Embryonic facial prominence (tissue), 1 donor: ENCODE results near the gene PPP1R10.
"Not testable (repeated sequence)": the region's sequence is repeated elsewhere in the genome, so short reads cannot be mapped to it uniquely, and the experiment has no call there.

Experiments used
- DNase-seq: peaks from one replicate; pipeline ENCODE4 v3.0.0-alpha.2; 2016; ENCODE audit errors: extremely low spot score

The PPP1R10 gene

DNA sequence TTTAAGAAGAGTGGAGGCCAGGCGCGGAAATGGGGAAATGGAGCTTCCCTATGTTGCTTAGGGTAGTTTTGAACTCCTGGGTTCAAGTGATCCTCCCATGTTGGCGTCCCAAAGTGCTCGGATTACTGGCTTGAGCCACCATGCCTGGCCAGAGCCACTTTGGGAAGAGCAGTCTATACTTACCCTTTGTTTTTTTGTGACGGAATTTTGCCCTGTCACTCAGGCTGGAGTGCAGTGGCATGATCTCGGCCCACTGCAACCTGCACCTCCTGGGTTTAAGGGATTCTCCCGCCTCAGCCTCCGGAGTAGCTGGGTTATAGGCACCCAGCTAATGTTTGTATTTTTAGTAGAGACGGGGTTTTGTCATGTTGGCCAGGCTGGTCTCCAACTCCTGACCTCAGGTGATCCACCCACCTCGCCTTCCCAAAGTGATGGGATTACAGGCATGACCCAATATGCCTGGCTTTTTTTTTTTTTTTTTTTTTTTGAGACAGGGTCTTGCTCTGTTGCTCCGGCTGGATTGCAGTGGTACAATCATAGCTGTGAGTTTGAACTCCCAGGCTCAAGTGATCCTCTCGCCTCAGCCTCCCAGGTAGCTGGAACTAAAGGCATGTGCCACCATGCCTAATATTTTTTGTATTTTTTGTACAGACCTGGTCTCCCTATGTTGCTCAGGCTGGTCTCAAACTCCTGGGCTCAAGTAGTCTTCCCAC, 18.0 kb downstream of the PPP1R10 start:
- DNase-seq, result no peak

DNA sequence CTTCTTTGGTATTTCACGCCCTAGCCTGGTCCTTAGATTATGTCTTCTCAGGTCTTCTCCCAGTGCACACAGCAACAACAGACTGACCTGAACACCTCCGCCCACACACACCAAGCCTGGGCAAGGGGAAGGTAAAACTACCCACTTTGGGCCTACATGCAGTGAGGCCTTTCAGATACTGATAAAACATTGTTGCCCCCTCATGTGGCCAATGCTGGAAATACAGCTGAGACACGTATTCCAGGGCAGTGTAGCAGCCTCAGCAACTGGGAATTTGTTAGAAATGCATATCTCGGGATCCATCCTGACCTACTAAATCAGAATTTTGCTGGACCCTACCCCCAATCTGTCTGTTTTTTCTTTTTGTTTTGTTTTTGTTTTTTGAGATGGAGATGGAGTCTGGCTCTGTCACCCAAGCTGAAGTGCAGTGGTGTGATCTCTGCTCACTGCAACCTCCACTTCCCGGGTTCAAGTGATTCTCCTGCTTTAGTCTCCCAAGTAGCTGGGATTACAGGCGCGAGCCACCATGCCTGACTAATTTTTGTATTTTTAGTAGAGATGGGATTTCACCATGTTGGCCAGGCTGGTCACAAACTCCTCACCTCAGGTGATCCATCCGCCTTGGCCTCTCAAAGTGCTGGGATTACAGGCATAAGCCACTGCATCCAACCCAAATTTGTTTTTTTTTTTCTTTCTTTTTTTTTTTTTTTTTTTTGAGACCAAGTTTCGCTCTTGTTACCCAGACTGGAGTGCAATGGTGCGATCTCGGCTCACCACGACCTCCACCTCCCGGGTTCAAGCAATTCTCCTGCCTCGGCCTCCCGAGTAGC, 19.5 kb downstream of the PPP1R10 start:
- not testable (repeated sequence) for DNase-seq

DNA sequence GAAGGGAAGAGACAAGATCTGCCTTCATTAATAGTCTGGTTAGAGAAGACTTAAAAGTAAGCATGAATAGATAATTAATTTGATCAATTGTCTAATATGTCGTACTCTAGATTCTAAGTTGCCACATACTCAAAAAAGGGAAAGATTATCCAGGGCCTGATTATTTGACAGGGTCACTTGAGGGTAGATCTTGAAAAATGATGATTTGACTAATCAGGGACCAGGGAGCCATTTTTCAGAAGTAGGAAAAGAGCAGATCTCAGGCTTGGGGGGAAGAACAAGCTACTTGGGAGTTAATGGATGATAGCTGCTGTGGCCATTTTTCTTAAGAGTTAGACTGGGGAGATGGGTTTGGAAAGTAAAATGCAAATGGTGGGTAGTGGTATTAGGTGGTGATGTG, 24.8 kb downstream of the PPP1R10 start:
- DNase-seq, result no peak

DNA sequence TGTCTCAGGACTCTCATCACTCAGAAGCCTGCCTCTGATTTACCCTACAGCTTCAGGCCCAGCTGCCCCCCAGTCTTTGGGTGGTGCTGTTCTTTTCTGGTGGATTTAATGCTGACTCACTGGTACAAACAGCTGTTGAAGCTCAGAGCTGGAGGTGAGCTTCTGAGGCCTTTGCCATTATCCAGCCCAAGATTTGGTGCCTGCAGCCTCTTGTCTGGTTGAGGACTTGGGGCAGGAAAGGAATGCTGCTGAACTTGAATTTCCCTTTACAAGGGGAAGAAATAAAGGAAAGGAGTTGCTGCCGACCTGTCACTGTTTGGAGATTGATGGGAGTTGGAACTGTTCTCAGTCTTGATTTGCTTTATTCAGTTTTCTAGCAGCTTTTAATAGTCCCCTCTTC, 26.0 kb downstream of the PPP1R10 start:
- DNase-seq, result no peak

DNA sequence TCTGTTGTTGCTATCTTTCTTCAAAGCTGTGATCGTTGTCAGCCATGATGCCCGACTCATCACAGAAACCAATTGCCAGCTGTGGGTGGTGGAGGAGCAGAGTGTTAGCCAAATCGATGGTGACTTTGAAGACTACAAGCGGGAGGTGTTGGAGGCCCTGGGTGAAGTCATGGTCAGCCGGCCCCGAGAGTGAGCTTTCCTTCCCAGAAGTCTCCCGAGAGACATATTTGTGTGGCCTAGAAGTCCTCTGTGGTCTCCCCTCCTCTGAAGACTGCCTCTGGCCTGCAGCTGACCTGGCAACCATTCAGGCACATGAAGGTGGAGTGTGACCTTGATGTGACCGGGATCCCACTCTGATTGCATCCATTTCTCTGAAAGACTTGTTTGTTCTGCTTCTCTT, 26.5 kb downstream of the PPP1R10 start:
- DNase-seq, result no peak

DNA sequence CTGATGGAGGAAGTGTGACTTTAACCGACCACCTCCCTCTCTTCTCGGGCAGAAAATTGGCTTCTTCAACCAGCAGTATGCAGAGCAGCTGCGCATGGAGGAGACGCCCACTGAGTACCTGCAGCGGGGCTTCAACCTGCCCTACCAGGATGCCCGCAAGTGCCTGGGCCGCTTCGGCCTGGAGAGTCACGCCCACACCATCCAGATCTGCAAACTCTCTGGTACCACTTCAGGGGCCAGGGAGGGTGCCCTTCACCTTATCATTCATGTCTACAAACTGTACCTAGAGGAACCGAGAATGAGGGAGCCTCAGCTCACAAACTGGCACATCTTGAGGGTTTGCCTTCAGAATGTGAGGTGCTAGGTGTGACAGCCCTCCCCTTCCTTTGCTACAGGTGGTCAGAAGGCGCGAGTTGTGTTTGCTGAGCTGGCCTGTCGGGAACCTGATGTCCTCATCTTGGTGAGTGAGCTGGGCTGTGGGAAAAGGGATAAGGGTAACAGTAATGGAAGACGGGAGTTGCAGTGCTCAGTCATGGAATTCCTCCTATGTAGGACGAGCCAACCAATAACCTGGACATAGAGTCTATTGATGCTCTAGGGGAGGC, 27.2 kb downstream of the PPP1R10 start:
- no peak for DNase-seq

DNA sequence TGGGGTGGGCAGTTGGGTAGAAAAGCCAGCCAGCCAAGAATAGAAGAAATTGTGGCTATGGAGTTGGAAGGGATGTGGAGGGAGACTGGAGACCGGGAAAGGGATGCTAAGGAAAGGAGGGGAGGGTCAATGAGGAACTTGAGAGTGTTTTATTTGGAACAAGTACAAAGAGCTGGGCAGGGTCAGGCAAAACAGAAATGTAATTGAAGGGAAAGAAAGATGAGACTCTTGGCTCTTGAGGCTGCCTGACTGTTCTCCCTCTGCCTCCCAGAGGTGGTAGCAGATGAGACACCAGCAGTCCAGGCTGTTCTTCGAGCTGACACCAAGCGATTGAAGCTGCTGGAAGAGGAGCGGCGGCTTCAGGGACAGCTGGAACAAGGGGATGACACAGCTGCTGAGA, 33.1 kb downstream of the PPP1R10 start:
- DNase-seq, result no peak

DNA sequence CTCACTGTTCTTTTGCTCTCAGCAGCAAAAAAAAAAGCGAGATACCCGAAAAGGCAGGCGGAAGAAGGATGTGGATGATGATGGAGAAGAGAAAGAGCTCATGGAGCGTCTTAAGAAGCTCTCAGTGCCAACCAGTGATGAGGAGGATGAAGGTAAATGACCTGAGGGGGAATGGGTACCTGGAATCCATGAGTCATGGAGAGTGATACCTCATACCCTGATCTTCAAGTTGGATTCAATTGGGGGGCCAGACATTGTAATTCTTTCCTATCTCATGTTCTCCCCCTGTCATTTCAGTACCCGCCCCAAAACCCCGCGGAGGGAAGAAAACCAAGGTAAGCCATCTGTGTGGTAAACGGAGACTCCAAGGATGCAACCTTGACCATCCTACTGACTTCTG, 39.0 kb downstream of the PPP1R10 start:
- DNase-seq, result no peak

DNA sequence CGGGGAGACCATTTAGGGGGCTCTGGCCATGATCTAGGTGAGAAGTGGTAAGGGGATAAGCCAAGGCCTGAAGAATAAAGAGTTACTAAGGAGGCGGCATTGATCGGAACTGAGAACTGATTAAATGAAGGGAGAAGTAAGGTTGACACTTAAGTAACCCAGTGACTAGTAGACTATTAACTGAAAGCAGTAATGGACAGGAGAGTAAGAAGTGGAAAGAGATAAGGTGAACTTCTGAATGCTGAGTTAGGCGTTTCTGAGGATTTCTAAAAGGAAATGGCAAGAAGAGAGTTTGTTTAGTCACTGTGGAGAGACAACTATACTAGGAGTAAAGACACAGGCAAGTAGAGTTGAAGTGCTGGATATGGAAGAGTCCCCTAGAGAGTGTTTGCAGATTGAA, 43.9 kb downstream of the PPP1R10 start:
- no peak for DNase-seq

DNA sequence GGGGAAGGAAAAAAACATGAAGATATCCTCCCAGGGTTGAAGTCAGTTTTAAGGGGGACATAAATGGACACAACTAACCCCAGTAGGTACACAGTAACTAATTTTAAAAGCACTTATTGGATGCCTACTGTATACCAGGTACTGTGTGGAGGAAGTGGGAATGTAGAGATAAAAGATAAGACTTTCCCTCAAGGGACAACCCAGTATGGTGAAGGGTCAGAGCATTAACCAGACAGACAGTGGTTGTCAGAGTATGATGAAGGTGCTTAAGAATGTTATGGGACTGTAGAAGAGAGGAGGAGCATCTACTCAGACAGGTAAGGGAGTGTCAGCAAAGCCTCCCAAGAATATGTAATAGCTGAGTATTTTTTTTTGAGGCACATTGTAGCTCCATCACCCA, 44.9 kb downstream of the PPP1R10 start:
- DNase-seq, result no peak

DNA sequence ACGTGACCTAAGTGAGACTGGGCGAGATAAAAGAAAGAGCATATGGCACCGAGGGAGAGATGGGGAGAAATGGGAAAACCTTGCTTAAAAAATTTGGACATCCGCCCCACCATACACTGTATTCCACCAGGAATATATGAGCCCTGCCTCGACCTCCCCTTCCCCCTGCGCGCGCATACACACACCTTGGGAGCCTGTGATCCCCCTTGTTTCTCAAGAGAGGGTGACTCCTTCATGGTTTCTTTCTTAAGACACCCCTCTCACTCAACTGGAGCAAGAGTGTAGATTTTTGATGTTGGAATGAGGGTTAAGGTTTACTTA, 45.3 kb downstream of the PPP1R10 start:
- DNase-seq, result no peak

DNA sequence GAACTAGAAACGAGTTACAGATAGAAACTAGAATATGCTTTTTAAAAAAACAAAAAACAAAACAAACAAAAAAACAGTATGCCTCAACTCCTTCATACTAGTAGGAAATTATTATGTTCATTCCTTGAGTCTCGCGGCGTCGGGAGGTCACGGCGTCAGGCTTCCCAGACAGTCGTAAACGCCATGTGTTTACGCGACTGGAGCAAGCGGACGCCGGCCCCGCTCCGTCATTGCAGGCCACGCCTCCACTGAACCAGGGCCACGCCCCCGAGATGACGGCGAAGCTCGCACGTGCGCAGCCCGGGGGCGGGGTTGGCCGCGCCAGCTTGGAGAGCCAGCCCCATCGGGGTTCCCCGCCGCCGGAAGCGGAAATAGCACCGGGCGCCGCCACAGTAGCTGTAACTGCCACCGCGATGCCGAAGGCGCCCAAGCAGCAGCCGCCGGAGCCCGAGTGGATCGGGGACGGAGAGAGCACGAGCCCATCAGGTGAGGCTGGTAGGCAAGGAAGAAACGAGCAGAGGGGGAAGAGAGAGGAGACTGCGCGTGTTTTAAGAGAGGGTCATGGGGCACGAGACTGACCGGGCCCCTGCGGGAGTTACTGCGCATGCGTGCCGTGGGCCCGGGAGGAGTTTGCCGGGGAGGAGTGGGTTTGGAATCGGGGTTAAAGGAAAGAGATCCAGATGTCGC, 45.8 kb downstream of the PPP1R10 start, which contains the start of gene ABCF1:
Gene ABCF1, plus strand, starts transcription at position 368 of the 687 bp plus-strand sequence. Its CDS starts 46 bp downstream, at position 414.
- peak; percentile 92 for DNase-seq

DNA sequence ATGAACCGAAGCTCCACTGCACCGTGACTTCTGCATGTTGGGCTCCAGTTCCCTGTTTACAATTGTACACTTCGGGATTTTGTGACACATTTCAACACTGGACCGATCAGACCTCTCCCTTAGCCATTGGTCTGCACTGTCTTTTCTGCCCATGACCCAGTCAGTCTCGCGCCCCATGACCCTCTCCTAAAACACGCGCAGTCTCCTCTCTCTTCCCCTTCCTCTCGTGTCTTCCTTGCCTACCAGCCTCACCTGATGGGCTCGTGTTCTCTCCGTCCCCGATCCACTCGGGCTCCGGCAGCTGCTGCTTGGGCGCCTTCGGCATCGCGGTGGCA, 46.3 kb downstream of the PPP1R10 start:
- DNase-seq, result no peak

DNA sequence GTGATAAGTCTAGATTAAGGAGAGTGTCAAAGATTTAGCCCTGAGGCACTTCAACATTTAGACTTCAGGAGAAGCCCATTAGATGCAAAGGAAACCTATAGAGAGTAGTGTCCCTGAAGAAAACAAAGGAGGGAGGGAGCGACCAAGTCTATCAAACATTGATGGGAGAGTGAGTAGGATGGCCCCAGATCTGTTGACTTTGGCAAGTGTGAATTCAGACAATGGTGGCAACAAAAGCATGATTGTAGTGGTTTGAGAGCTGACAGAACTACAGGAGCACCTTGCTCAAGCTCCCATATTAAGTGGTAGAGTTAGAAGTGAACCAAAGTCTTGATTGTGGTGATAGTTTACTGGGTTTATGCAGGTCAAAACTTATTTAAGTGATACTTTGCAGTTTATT, 46.8 kb downstream of the PPP1R10 start:
- DNase-seq, result no peak

DNA sequence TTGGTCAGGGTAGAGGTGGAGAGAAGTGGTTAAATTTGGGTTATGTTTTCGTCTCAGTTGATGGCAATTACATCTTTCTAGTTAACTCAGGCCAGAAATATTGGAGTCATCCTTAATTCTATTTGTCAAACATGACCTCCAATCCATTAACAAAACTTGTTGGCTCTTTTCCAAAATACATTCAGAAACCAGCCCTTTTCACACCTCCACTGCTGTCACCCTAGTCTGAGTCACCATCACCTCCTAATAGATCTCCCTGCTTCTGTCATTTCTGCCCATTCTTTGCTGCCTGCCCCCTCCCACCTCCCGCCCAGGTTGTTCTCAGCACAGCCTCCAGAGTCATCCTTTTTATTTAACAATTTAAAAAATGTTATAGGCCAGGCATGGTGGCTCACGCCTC, 48.8 kb downstream of the PPP1R10 start:
- no peak for DNase-seq

DNA sequence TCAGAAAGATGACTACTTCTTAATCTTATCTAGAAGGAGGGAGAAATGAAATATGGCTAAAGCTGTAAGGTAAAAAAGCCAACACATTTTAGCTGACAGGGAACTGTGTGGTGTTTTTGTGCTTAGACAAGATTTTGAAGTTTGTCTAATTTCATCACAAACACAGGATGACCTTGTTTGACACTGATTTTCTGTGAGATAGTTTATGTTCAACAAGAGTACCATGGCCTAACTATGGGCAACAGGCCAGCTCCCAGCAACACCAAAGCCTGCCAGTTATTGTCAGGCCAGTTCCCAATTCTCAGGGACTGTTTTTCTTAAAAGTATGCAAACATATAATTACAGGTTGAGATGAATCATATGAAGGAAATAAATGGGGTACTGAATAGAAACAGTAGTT, 51.3 kb downstream of the PPP1R10 start:
- DNase-seq, result no peak

DNA sequence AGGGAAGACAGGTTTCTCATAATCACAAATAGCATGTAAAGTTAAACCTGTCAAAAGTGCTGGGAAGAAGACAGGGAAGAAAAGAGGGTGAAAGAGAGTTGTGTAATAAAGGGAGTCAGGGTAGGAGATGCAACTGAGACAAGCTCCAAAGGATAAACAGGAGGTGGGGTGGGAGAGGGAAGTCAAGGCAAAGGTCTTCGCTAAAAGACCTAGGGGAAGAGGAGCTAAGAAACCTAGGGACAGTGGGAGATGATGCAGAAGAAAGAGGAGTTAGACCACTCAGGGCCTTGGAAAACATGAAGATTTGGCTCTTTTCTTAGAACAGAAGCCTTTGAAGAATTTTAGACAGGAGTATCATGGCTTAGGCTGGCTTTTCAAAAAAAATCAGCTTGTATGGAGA, 52.9 kb downstream of the PPP1R10 start:
- no peak for DNase-seq

DNA sequence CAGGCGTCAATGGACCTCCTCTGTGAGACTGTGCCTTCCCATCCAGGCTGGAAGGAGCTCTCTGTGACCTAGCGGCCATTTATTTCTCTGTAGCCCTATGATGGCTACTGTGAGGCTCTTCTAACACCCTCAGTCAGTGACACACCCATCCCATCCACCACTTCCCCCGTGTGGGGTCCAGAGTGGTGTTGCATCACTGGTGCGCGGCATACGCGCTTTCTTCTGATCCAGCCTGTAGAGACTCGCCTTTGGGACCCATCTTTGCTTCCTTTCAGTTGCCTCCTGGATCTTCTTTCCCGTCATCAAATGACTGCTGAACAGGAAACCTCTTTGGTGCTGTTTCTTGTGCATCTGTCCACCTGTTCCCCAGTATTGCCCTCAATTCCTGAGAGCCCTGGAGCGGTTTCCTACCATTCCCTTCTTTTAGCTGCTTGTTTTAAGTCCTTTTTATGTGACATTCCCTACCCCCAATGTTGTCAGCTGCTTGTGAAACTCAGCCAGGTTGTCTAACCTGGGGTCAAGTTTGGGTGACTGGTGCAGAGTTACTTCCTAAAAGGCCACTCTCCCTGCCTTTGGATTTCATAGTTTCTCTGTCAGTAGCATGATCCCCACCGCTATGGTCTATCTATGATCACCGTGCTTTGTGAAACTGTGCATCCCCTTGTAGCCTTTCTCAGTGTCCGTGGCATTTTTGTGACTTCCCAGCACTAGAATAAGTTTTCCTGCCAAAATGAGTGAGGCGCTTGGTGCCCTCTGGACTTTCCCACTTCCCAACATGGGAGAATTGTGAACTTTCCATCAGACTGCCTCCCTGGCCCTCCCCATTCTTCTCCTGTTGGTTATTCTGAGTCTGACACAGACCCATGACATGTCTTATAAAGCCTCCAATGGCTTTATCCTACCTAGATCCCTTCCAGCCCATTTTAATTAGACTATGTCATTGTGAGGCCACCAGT, 54.3 kb downstream of the PPP1R10 start:
- DNase-seq, result no peak

DNA sequence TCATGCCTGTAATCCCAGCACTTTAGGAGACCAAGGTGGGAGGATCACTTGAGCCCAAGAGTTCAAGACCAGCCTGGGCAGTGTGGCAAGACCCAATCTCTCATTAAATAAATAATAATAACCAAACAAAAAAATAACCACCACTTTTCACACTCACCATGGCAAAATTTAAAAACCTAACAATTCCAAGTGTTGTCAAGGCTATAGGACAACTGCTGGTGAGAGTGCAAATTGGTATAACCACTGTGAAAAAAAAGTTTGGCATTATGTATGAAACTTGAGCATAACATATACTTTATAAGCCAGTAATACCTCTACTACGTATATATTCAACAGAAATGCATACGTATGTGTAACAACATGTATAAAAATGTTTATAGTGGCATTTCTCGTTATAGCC, 56.1 kb downstream of the PPP1R10 start:
- no peak for DNase-seq

DNA sequence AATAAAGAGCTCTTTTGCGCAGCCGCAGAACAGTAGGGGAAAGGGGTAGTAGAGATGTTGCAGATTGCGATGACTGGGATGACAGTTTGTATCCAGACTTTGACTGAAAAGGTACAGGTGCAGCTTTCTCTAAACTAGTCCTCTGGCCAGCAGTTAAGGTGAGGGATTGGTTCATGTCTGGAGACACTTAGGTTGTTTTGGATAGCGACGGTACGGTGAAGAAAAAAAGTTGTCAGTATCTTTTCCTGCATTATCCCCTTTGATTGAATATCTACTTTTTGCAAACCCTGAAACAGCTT, 59.4 kb downstream of the PPP1R10 start:
- DNase-seq, result peak; percentile 46

DNA sequence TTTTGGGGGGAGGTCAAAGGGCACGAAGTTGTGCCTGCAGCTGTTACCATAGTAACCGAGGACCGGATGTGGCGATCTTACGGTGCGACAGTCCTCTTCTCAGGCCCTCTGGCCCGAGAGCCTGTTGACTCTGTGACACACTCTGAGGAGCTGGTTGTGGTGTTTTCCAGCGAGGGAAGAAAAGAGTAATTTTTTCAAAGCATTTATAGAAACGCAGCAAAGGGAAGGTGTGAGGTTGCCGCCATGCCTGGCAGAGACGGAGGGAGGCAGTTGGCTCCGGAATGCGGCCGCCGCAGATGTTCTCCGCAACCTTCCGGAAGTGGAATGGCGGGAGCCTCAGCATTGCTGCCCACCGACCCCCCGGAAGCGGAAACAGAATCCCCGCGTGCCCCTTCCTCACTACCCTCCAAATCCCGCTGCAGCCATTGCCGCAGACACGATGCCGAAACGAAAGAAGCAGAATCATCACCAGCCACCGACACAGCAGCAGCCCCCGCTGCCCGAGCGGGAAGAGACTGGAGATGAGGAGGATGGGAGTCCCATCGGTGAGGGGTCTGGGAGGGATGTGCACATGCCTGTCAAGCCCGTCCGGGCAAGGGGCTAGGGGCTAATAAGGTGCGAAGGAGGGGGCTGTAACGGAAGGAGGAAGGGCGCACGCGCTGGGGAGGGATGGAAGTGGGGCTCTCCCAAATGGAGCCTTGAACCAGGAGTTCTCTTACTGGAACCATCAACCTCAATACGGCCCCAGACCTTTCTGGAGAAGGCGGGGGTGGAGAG, 59.9 kb downstream of the PPP1R10 start, which contains the start of gene PRR3:
Gene PRR3, plus strand, starts transcription at position 390 of the 777 bp plus-strand sequence. Its CDS starts 50 bp downstream, at position 440.
- DNase-seq, result peak; percentile 89
